Erythroblast (primary cell): ENCODE data around the gene TLN1.

ENCODE experiments used
- GATA1 ChIP-seq: IDR thresholded peaks from 2 replicates; pipeline ENCODE4 v1.6.1; 2011; ENCODE audit warnings: low read depth, mild to moderate bottlenecking, control low read depth, low read length, moderate library complexity
- POLR2A ChIP-seq: IDR thresholded peaks from 2 replicates; pipeline ENCODE4 v1.6.1; 2011; ENCODE audit warnings: mild to moderate bottlenecking, low read length

GRCh38 chr9:35738924-35739323 lies 6.9 kb upstream of the TLN1 start:
- no peak for TF ChIP-seq POLR2A
- no peak for TF ChIP-seq GATA1
